ENCODE results near the gene ADAMTS19.

Gene ADAMTS19

GRCh38 chr5:129541648-129542251, 81.7 kb downstream of the ADAMTS19 start:
- WGBS, 2 donors (ENCODE audit: extremely low coverage in 2 of 2, insufficient read length in 2 of 2, insufficient replicate concordance in 1 of 2): no CpG with 5 or more reads among the region's 4 CpGs
- no peak for DNase-seq (ENCODE audit: low spot score)

DNA sequence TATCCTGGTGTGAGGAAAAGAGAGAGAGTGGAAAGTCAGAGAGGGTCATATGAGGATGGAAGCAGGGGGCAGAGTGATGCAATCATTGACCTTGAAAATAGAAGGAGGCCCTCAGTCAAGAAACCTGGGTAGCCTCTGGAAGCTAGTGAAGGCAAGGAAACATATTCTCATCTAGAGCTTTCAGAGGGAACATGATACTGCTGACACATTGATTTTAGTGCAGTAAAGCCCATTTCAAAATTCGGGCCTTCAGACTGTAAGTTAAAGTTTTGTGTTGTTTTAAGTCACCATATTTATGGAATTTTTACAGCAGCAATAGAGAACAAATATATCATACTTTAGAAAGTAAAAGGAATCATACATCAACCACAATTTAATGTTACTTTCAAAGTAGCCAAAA, 87.0 kb downstream of the ADAMTS19 start:
- no peak overlapping the region for H3K23ac ChIP-seq (ENCODE audit: low read depth, low read length, poor library complexity)
- H3K27ac ChIP-seq (replicated peaks; ENCODE audit: low read length): no peak overlapping the region
- H3K9me3 ChIP-seq (replicated peaks in 1 of 2; ENCODE audit: control insufficient read depth in 2 of 2, insufficient read depth in 1 of 2, low read depth in 1 of 2, low read length in 2 of 2): no peaks in the 10 kb centered on the region
- no peaks in the 10 kb centered on the region for H3K79me1 ChIP-seq (ENCODE audit: low read depth, low read length)
- no peak overlapping the region for H3K4me3 ChIP-seq (ENCODE audit: low read length in 2 of 2)
- no peak overlapping the region for H2BK15ac ChIP-seq (ENCODE audit: low read length)
- WGBS, 2 donors (ENCODE audit: extremely low coverage in 2 of 2, insufficient read length in 2 of 2, insufficient replicate concordance in 1 of 2): no CpG with 5 or more reads among the region's 1 CpG
- no peak overlapping the region for H2AK5ac ChIP-seq (ENCODE audit: low read depth, low read length)
- no peak overlapping the region for H3K18ac ChIP-seq (ENCODE audit: low read length)
- DNase-seq (ENCODE audit: low spot score): no peak
- no peak overlapping the region for H3K4me2 ChIP-seq (ENCODE audit: insufficient read depth, low read length, poor library complexity, severe bottlenecking)
- H2AFZ ChIP-seq (ENCODE audit: low read length): no peak overlapping the region
- H3K4me1 ChIP-seq (ENCODE audit: control insufficient read depth in 2 of 2, insufficient read depth in 1 of 2, low read depth in 1 of 2, low read length in 2 of 2): no peaks in the 10 kb centered on the region
- H4K8ac ChIP-seq (ENCODE audit: low read depth, low read length): no peak overlapping the region
- H4K91ac ChIP-seq (ENCODE audit: low read depth, low read length, poor library complexity): no peak overlapping the region
- H2BK12ac ChIP-seq (ENCODE audit: low read length): no peak overlapping the region
- H3K27me3 ChIP-seq (ENCODE audit: control insufficient read depth in 3 of 3, insufficient read depth in 3 of 3, low read depth in 1 of 3, low read length in 3 of 3): no peaks in the 10 kb centered on the region
- no peak overlapping the region for H3K14ac ChIP-seq (ENCODE audit: low read length)
- no peak overlapping the region for H2BK120ac ChIP-seq (ENCODE audit: low read depth, low read length)
- H2BK5ac ChIP-seq (ENCODE audit: low read length): no peak overlapping the region
- H3K36me3 ChIP-seq (replicated peaks in 1 of 2; ENCODE audit: control insufficient read depth in 2 of 2, insufficient read depth in 2 of 2, low read length in 2 of 2): no peaks in the 10 kb centered on the region
- H3K9ac ChIP-seq (ENCODE audit: low read depth, low read length, poor library complexity): no peak overlapping the region
- H3K4ac ChIP-seq (ENCODE audit: low read length): no peak overlapping the region

More at GRCh38 chr5:129541648-129542251, 81.7 kb downstream of the ADAMTS19 start:
- Histone ChIP-seq H2AFZ (ENCODE audit: low read length) (no peak overlapping the region), H3K4me3 (ENCODE audit: low read length in 2 of 2) (no peak overlapping the region), H3K4me2 (ENCODE audit: insufficient read depth, low read length, poor library complexity, severe bottlenecking) (no peak overlapping the region), H4K91ac (ENCODE audit: low read depth, low read length, poor library complexity) (no peak overlapping the region), H3K27me3 (ENCODE audit: control insufficient read depth in 3 of 3, insufficient read depth in 3 of 3, low read depth in 1 of 3, low read length in 3 of 3) (no peaks in the 10 kb centered on the region), H3K27ac (replicated peaks; ENCODE audit: low read length) (no peak overlapping the region), H3K4me1 (ENCODE audit: control insufficient read depth in 2 of 2, insufficient read depth in 1 of 2, low read depth in 1 of 2, low read length in 2 of 2) (no peaks in the 10 kb centered on the region), H2AK5ac (ENCODE audit: low read depth, low read length) (no peak overlapping the region), H2BK120ac (ENCODE audit: low read depth, low read length) (no peak overlapping the region), H2BK12ac (ENCODE audit: low read length) (no peak overlapping the region), H3K18ac (ENCODE audit: low read length) (no peak overlapping the region), H2BK5ac (ENCODE audit: low read length) (no peak overlapping the region), H3K14ac (ENCODE audit: low read length) (no peak overlapping the region), H3K79me1 (ENCODE audit: low read depth, low read length) (no peaks in the 10 kb centered on the region), H3K23ac (ENCODE audit: low read depth, low read length, poor library complexity) (no peak overlapping the region), H3K9ac (ENCODE audit: low read depth, low read length, poor library complexity) (no peak overlapping the region), H4K8ac (ENCODE audit: low read depth, low read length) (no peak overlapping the region), H2BK15ac (ENCODE audit: low read length) (no peak overlapping the region), H3K9me3 (replicated peaks in 1 of 2; ENCODE audit: control insufficient read depth in 2 of 2, insufficient read depth in 1 of 2, low read depth in 1 of 2, low read length in 2 of 2) (no peaks in the 10 kb centered on the region), H3K36me3 (replicated peaks in 1 of 2; ENCODE audit: control insufficient read depth in 2 of 2, insufficient read depth in 2 of 2, low read length in 2 of 2) (no peaks in the 10 kb centered on the region), H3K4ac (ENCODE audit: low read length) (no peak overlapping the region)

GRCh38 chr5:129554134-129554904, 94.2 kb downstream of the ADAMTS19 start:
- no peak overlapping the region for H3K18ac ChIP-seq (ENCODE audit: low read length)
- no peak overlapping the region for H2BK12ac ChIP-seq (ENCODE audit: low read length)
- H4K8ac ChIP-seq (ENCODE audit: low read depth, low read length): no peak overlapping the region
- no peak overlapping the region for H3K9ac ChIP-seq (ENCODE audit: low read depth, low read length, poor library complexity)
- H3K27me3 ChIP-seq (ENCODE audit: control insufficient read depth in 3 of 3, insufficient read depth in 3 of 3, low read depth in 1 of 3, low read length in 3 of 3): no peaks in the 10 kb centered on the region
- H3K36me3 ChIP-seq (replicated peaks in 1 of 2; ENCODE audit: control insufficient read depth in 2 of 2, insufficient read depth in 2 of 2, low read length in 2 of 2): no peaks in the 10 kb centered on the region
- H3K4me1 ChIP-seq (ENCODE audit: control insufficient read depth in 2 of 2, insufficient read depth in 1 of 2, low read depth in 1 of 2, low read length in 2 of 2): no peaks in the 10 kb centered on the region
- no peak for DNase-seq (ENCODE audit: low spot score)
- no peak overlapping the region for H3K27ac ChIP-seq (replicated peaks; ENCODE audit: low read length)
- H4K91ac ChIP-seq (ENCODE audit: low read depth, low read length, poor library complexity): no peak overlapping the region
- no peak overlapping the region for H2AK5ac ChIP-seq (ENCODE audit: low read depth, low read length)
- no peak overlapping the region for H3K4me3 ChIP-seq (ENCODE audit: low read length in 2 of 2)
- WGBS, 2 donors (ENCODE audit: extremely low coverage in 2 of 2, insufficient read length in 2 of 2, insufficient replicate concordance in 1 of 2): no CpG with 5 or more reads among the region's 2 CpGs
- no peak overlapping the region for H2BK120ac ChIP-seq (ENCODE audit: low read depth, low read length)
- no peak overlapping the region for H2BK5ac ChIP-seq (ENCODE audit: low read length)
- H3K23ac ChIP-seq (ENCODE audit: low read depth, low read length, poor library complexity): no peak overlapping the region
- no peak overlapping the region for H2AFZ ChIP-seq (ENCODE audit: low read length)
- no peaks in the 10 kb centered on the region for H3K79me1 ChIP-seq (ENCODE audit: low read depth, low read length)
- no peak overlapping the region for H3K14ac ChIP-seq (ENCODE audit: low read length)
- H3K4ac ChIP-seq (ENCODE audit: low read length): no peak overlapping the region
- no peaks in the 10 kb centered on the region for H3K9me3 ChIP-seq (replicated peaks in 1 of 2; ENCODE audit: control insufficient read depth in 2 of 2, insufficient read depth in 1 of 2, low read depth in 1 of 2, low read length in 2 of 2)
- H2BK15ac ChIP-seq (ENCODE audit: low read length): no peak overlapping the region
- H3K4me2 ChIP-seq (ENCODE audit: insufficient read depth, low read length, poor library complexity, severe bottlenecking): no peak overlapping the region

- Histone ChIP-seq H3K4me2 (ENCODE audit: insufficient read depth, low read length, poor library complexity, severe bottlenecking) (no peak overlapping the region), H2AFZ (ENCODE audit: low read length) (no peak overlapping the region), H3K9ac (ENCODE audit: low read depth, low read length, poor library complexity) (no peak overlapping the region), H2BK5ac (ENCODE audit: low read length) (no peak overlapping the region), H3K4ac (ENCODE audit: low read length) (no peak overlapping the region), H3K4me3 (ENCODE audit: low read length in 2 of 2) (no peak overlapping the region), H2BK120ac (ENCODE audit: low read depth, low read length) (no peak overlapping the region), H3K23ac (ENCODE audit: low read depth, low read length, poor library complexity) (no peak overlapping the region), H3K14ac (ENCODE audit: low read length) (no peak overlapping the region), H3K27me3 (ENCODE audit: control insufficient read depth in 3 of 3, insufficient read depth in 3 of 3, low read depth in 1 of 3, low read length in 3 of 3) (no peaks in the 10 kb centered on the region), H3K4me1 (ENCODE audit: control insufficient read depth in 2 of 2, insufficient read depth in 1 of 2, low read depth in 1 of 2, low read length in 2 of 2) (no peaks in the 10 kb centered on the region), H4K91ac (ENCODE audit: low read depth, low read length, poor library complexity) (no peak overlapping the region), H3K18ac (ENCODE audit: low read length) (no peak overlapping the region), H2AK5ac (ENCODE audit: low read depth, low read length) (no peak overlapping the region), H3K9me3 (replicated peaks in 1 of 2; ENCODE audit: control insufficient read depth in 2 of 2, insufficient read depth in 1 of 2, low read depth in 1 of 2, low read length in 2 of 2) (no peaks in the 10 kb centered on the region), H4K8ac (ENCODE audit: low read depth, low read length) (no peak overlapping the region), H3K27ac (replicated peaks; ENCODE audit: low read length) (no peak overlapping the region), H2BK12ac (ENCODE audit: low read length) (no peak overlapping the region), H2BK15ac (ENCODE audit: low read length) (no peak overlapping the region), H3K36me3 (replicated peaks in 1 of 2; ENCODE audit: control insufficient read depth in 2 of 2, insufficient read depth in 2 of 2, low read length in 2 of 2) (no peaks in the 10 kb centered on the region), H3K79me1 (ENCODE audit: low read depth, low read length) (no peaks in the 10 kb centered on the region)
- no peak for DNase-seq (ENCODE audit: low spot score)
- WGBS, 2 donors (ENCODE audit: extremely low coverage in 2 of 2, insufficient read length in 2 of 2, insufficient replicate concordance in 1 of 2): no CpG with 5 or more reads among the region's 3 CpGs
Observed at GRCh38 chr5:129563585-129563984, 103.5 kb downstream of the ADAMTS19 start.
